HFFc6 (cell line): ENCODE results near the gene LINC00305. TPM values are rescaled to one million over a fixed set of nuclear protein-coding genes. Genes with fewer than 3 reads are reported as not detected.

ENCODE experiments used
- DNase-seq: peaks from one replicate; pipeline ENCODE4 v3.0.0-alpha.2; 2018
- H3K27ac Mint-ChIP-seq: 2 replicates; pipeline ENCODE4 v1.8.0; 2020; ENCODE audit warnings: mild to moderate bottlenecking, mixed read lengths
- H3K27me3 Mint-ChIP-seq: 2 replicates; pipeline ENCODE4 v1.8.0; 2021; ENCODE audit warnings: mild to moderate bottlenecking, moderate library complexity, mixed read lengths; ENCODE audit not compliant: insufficient read depth
- H3K36me3 Mint-ChIP-seq: 2 replicates; pipeline ENCODE4 v1.8.0; 2021; ENCODE audit warnings: low read depth, mixed read lengths
- H3K4me1 Mint-ChIP-seq: 2 replicates; pipeline ENCODE4 v1.8.0; 2020; ENCODE audit warnings: low read depth, mixed read lengths
- H3K4me3 Mint-ChIP-seq: 2 replicates; pipeline ENCODE4 v1.8.0; 2020; ENCODE audit warnings: mild to moderate bottlenecking, moderate library complexity, mixed read lengths
- H3K9me3 Mint-ChIP-seq: 2 replicates; pipeline ENCODE4 v1.8.0; 2020; ENCODE audit warnings: mild to moderate bottlenecking, mixed read lengths
- CTCF ChIP-seq: fragments of 200-600 bp; sonication (generic); IDR thresholded peaks from 2 replicates; pipeline ENCODE4 v1.5.0; 2021; ENCODE audit warnings: antibody characterized with exemption, mild to moderate bottlenecking
- total RNA-seq, 6 experiments: library from RNA; stranded (reverse); fragmentation: NEBNext Ultra II Directional; extraction: Animal tissue kit (Norgen Biotek cat#: 25700); gene quantifications; 2 replicates in 1 of 6; 3 replicates in 5 of 6; pipeline ENCODE4 v1.2.3, GENCODE V29; 2021

The LINC00305 gene
- total RNA-seq, 6 experiments from 2014 or later: not detected

GRCh38 chr18:64118406-64118805, 30.5 kb downstream of the LINC00305 start:
- Mint-ChIP-seq H3K4me1 (no peaks in the 10 kb centered on the region), H3K9me3 (peaks cover 5% of the 10 kb centered on the region), H3K36me3 (no peaks in the 10 kb centered on the region), H3K4me3 (no peak overlapping the region), H3K27me3 (no peaks in the 10 kb centered on the region; the same call in 1 of the 2 replicates), H3K27ac (no peak overlapping the region)
- DNase-seq: no peak
- TF ChIP-seq CTCF: no peak

- TF ChIP-seq CTCF: no peak
Observed at GRCh38 chr18:64116571-64117175, 32.2 kb downstream of the LINC00305 start.

GRCh38 chr18:64115881-64116280, 33.0 kb downstream of the LINC00305 start:
- no peak for DNase-seq
- no peaks in the 10 kb centered on the region for H3K4me1 Mint-ChIP-seq
- no peaks in the 10 kb centered on the region for H3K36me3 Mint-ChIP-seq
- peaks cover 5% of the 10 kb centered on the region for H3K9me3 Mint-ChIP-seq
- TF ChIP-seq CTCF: no peak
- no peak overlapping the region for H3K27ac Mint-ChIP-seq
- no peak overlapping the region for H3K4me3 Mint-ChIP-seq
- no peaks in the 10 kb centered on the region; the same call in 1 of the 2 replicates for H3K27me3 Mint-ChIP-seq

More at GRCh38 chr18:64116571-64117175, 32.2 kb downstream of the LINC00305 start:
- Mint-ChIP-seq H3K4me1 (no peaks in the 10 kb centered on the region), H3K27ac (no peak overlapping the region), H3K36me3 (no peaks in the 10 kb centered on the region), H3K4me3 (no peak overlapping the region), H3K27me3 (no peaks in the 10 kb centered on the region; the same call in 1 of the 2 replicates), H3K9me3 (peaks cover 5% of the 10 kb centered on the region)
- no peak for DNase-seq

- Mint-ChIP-seq H3K27ac (no peak overlapping the region), H3K36me3 (no peaks in the 10 kb centered on the region), H3K9me3 (peaks cover 10% of the 10 kb centered on the region), H3K4me3 (no peak overlapping the region), H3K4me1 (no peaks in the 10 kb centered on the region), H3K27me3 (no peaks in the 10 kb centered on the region; the same call in 1 of the 2 replicates)
- no peak for TF ChIP-seq CTCF
- DNase-seq: no peak
Observed at GRCh38 chr18:64111950-64112349, 36.9 kb downstream of the LINC00305 start.

GRCh38 chr18:64110692-64111480, 38.0 kb downstream of the LINC00305 start:
- DNase-seq: no peak
- H3K36me3 Mint-ChIP-seq: no peaks in the 10 kb centered on the region

More at GRCh38 chr18:64110692-64111480, 38.0 kb downstream of the LINC00305 start:
- no peak overlapping the region for H3K4me3 Mint-ChIP-seq
- no peaks in the 10 kb centered on the region for H3K4me1 Mint-ChIP-seq
- peaks cover 10% of the 10 kb centered on the region for H3K9me3 Mint-ChIP-seq
- TF ChIP-seq CTCF: no peak
- H3K27me3 Mint-ChIP-seq: no peaks in the 10 kb centered on the region; the same call in 1 of the 2 replicates
- H3K27ac Mint-ChIP-seq: no peak overlapping the region
